Mammary epithelial cell (primary cell): ENCODE measurements around the gene CACNB1.

Experiments
- CTCF ChIP-seq, 2 donors: IDR thresholded peaks in 1 of 2; conservative IDR thresholded peaks in 1 of 2; 2 replicates each; pipeline ENCODE4 v1.5.1; 2011 to 2012; ENCODE audit warnings: inconsistent platforms in 2 of 2, low read length in 2 of 2, mild to moderate bottlenecking in 2 of 2, control low read depth in 1 of 2, low read depth in 1 of 2; ENCODE audit not compliant: insufficient read depth in 1 of 2; ENCODE audit errors: extremely low read depth in 1 of 2
- EZH2 ChIP-seq: IDR thresholded peaks from 2 replicates; pipeline ENCODE4 v1.6.1; 2012; ENCODE audit warnings: low read length, inconsistent platforms, borderline replicate concordance

GRCh38 chr17:39244016-39244599, 46.6 kb upstream of the CACNB1 start:
- TF ChIP-seq CTCF (conservative IDR thresholded peaks at IDR 0.05 in 1 of 2, IDR thresholded peaks at IDR 0.05 in 1 of 2; ENCODE audit: extremely low read depth in 1 of 2, insufficient read depth in 1 of 2, low read depth in 1 of 2, low read length in 2 of 2) (no peak), EZH2 (no peak)
